Esophagus squamous epithelium (tissue), 5 donors: ENCODE results near the gene DRD4. TPM values are rescaled to one million over a fixed set of nuclear protein-coding genes. Genes with fewer than 3 reads are reported as not detected.

Experiments
- DNase-seq: peaks from one replicate; lab custom pipeline; 2025; lab: John Stamatoyannopoulos, UW
- H3K27ac ChIP-seq, 4 donors: fragments of 200-600 bp; sonication (generic); one replicate each; pipeline ENCODE4 v1.5.1; 2016 to 2019; ENCODE audit warnings: mild to moderate bottlenecking in 1 of 4
- H3K27me3 ChIP-seq, 4 donors: fragments of 200-600 bp; sonication (generic); 1 replicate in 3 of 4; 2 replicates in 1 of 4; pipeline versions ENCODE4 v1.5.1 to v1.6.0; 2017 to 2021; ENCODE audit warnings: antibody characterized with exemption in 1 of 4
- H3K36me3 ChIP-seq, 3 donors: fragments of 200-600 bp; sonication (generic); one replicate each; pipeline ENCODE4 v1.5.1; 2016 to 2019
- H3K4me1 ChIP-seq, 3 donors: fragments of 200-600 bp; sonication (generic); one replicate each; pipeline ENCODE4 v1.5.1; 2017 to 2019
- H3K4me3 ChIP-seq, 4 donors: fragments of 200-600 bp; sonication (generic); 1 replicate in 3 of 4; 2 replicates in 1 of 4; pipeline ENCODE4 v1.5.1; 2016 to 2019; ENCODE audit warnings: mild to moderate bottlenecking in 2 of 4, moderate library complexity in 1 of 4
- H3K9me3 ChIP-seq, 3 donors: fragments of 200-600 bp; sonication (generic); one replicate each; pipeline ENCODE4 v1.5.1; 2016 to 2019
- CTCF ChIP-seq, 6 experiments: fragments of 450-650 bp in 4 of 6; fragments of 200-600 bp in 2 of 6; sonication (generic) in 2 of 6; IDR thresholded peaks; one replicate each; pipeline ENCODE4 v1.5.1; 2016 to 2019; ENCODE audit warnings: antibody characterized with exemption in 6 of 6, mild to moderate bottlenecking in 4 of 6, moderate library complexity in 4 of 6
- POLR2A ChIP-seq, 4 donors: fragments of 450-650 bp; IDR thresholded peaks; one replicate each; pipeline ENCODE4 v1.6.1; 2017; ENCODE audit warnings: antibody characterized with exemption in 4 of 4, mild to moderate bottlenecking in 4 of 4, moderate library complexity in 3 of 4
- WGBS, 2 donors: methylation state at CpG; one replicate each; pipeline ENCODE4 v1.1.5; 2018; 5-methylcytosine and 5-hydroxymethylcytosine counted together
- intact Hi-C: fragments of 100-400 bp; cut with DNase I; formaldehyde crosslinking; loops from one replicate; pipeline ENCODE4 v1.15.0; 2022
- total RNA-seq, 4 donors: library from RNA; depleted of rRNA; stranded (reverse); fragments of >200 nt; gene quantifications; one replicate each; pipeline ENCODE4 v1.1.0, GENCODE V29; 2016
- donor health status: DM: yes; HTN: yes; CAD: no.

DRD4 gene
- total RNA-seq, 4 donors from 2014 or later: 0.76 TPM; not detected in 3

GRCh38 chr11:612961-613300 is 24.1 kb upstream of the DRD4 start:
- Histone ChIP-seq H3K4me3 (no peak overlapping the region), H3K9me3 (no peaks in the 10 kb centered on the region), H3K4me1 (peaks cover 32 to 58% (median 45%) of the 10 kb centered on the region in 3 donors), H3K27ac (peak overlapping the region; percentile 67 to 98 (median 97)), H3K27me3 (no peaks in the 10 kb centered on the region), H3K36me3 (peaks cover 34 to 72% (median 51%) of the 10 kb centered on the region in 3 donors)
- no peak for DNase-seq
- intact Hi-C loops: loop anchor here (5.0 kb wide), 1 partner anchor 36 kb away; the partner anchor contains the start of gene PHRF1
- WGBS, 2 donors: 100% methylated on average over 2 to 3 of the region's 10 CpGs
- TF ChIP-seq CTCF (IDR thresholded peaks at IDR 0.05) (no peak), POLR2A (IDR thresholded peaks at IDR 0.05) (no peak)

DNA sequence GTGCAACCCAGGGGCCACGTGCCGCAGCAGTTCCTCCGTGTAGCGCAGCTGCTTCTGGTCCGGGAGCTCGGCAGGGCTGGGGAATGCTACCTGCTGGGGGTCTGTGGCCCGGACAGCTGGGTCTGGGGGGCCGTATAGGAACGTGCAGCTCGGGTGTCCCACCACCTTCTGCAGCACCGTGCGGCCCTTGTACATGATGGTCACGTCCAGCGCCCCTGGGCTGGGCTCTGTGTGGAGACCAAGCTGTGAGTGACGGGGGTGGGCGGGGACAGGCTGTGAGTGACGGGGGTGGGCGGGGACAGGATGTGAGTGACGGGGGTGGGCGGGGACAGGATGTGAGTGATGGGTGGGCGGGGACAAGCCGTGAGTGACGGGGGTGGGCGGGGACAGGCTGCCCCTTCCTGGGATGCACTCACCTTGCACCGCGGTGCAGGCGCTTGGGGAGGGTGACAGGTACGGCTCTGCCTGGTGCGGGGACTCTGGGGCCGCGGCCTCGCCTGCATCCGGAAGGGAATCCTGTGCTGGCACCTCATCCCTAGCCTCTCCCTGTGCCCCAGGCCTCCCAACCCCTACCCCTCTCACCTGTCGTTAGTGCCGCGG is 23.6 kb upstream of the DRD4 start:
- peak overlapping the region; percentile 94 to 98 (median 97) for H3K27ac ChIP-seq
- WGBS, 2 donors: 42 to 46% methylated on average over 3 to 14 of the region's 36 CpGs

GRCh38 chr11:614021-614622 is 22.9 kb upstream of the DRD4 start:
- Histone ChIP-seq H3K4me1 (peaks cover 32 to 58% (median 45%) of the 10 kb centered on the region in 3 donors), H3K9me3 (no peaks in the 10 kb centered on the region), H3K27me3 (no peaks in the 10 kb centered on the region), H3K4me3 (peak overlapping the region in 3 of 4 donors; percentile 69 to 78 (median 74)), H3K36me3 (peaks cover 22 to 70% (median 39%) of the 10 kb centered on the region in 3 donors), H3K27ac (peak overlapping the region; percentile 94 to 98 (median 97))
- WGBS, 2 donors: 27 to 30% methylated on average over 3 to 9 of the region's 14 CpGs
- intact Hi-C loops: loop anchor here (5.0 kb wide), 1 partner anchor 37 kb away; the partner anchor contains the start of gene PHRF1
- DNase-seq: no peak
- TF ChIP-seq POLR2A (IDR thresholded peaks at IDR 0.05): no peak

More for the DNA sequence above, 23.6 kb upstream of the DRD4 start:
- Histone ChIP-seq H3K4me3 (peak overlapping the region in 1 of 4 donors; percentile 69), H3K4me1 (peaks cover 32 to 58% (median 45%) of the 10 kb centered on the region in 3 donors), H3K27me3 (no peaks in the 10 kb centered on the region), H3K36me3 (peaks cover 29 to 72% (median 46%) of the 10 kb centered on the region in 3 donors), H3K9me3 (no peaks in the 10 kb centered on the region)
- intact Hi-C loops: loop anchor here (5.0 kb wide), 1 partner anchor 36 kb away; the partner anchor contains the start of gene PHRF1
- peak; percentile 48 for DNase-seq
- TF ChIP-seq POLR2A (IDR thresholded peaks at IDR 0.05): peak in 1 of 4 donors; percentile 46
- TF ChIP-seq CTCF (IDR thresholded peaks at IDR 0.05): no peak

- 37% methylated on average over 9 of the region's 68 CpGs; no CpG with 5 or more reads in 1 of the 2 donors for WGBS, 2 donors
- no peaks in the 10 kb centered on the region for H3K9me3 ChIP-seq
- peak overlapping the region; percentile 58 to 78 (median 72) for H3K4me3 ChIP-seq
- no peaks in the 10 kb centered on the region for H3K27me3 ChIP-seq
- H3K4me1 ChIP-seq: peaks cover 32 to 58% (median 45%) of the 10 kb centered on the region in 3 donors
- intact Hi-C loops: loop anchor here (5.0 kb wide), 2 partner anchors 38 to 48 kb away; partner anchors contain the start of gene PHRF1
- peak overlapping the region; percentile 94 to 98 (median 97) for H3K27ac ChIP-seq
- TF ChIP-seq CTCF (IDR thresholded peaks at IDR 0.05) (no peak), POLR2A (IDR thresholded peaks at IDR 0.05) (no peak)
- H3K36me3 ChIP-seq: peaks cover 16 to 70% (median 32%) of the 10 kb centered on the region in 3 donors
- no peak for DNase-seq
Measured at GRCh38 chr11:614623-615503, 22.2 kb upstream of the DRD4 start.
